HG03565 (cell line): ENCODE data around the gene SLC4A1AP.

ENCODE experiments used
- ATAC-seq: cut with Tn5 transposase; IDR thresholded peaks from one replicate; pipeline ENCODE4 v1.9.1; 2021; ENCODE audit warnings: mild to moderate bottlenecking, moderate library complexity; ENCODE audit not compliant: unreplicated experiment

The SLC4A1AP gene

GRCh38 chr2:27716301-27717069 is 52.8 kb downstream of the SLC4A1AP start:
- no peak for ATAC-seq

DNA sequence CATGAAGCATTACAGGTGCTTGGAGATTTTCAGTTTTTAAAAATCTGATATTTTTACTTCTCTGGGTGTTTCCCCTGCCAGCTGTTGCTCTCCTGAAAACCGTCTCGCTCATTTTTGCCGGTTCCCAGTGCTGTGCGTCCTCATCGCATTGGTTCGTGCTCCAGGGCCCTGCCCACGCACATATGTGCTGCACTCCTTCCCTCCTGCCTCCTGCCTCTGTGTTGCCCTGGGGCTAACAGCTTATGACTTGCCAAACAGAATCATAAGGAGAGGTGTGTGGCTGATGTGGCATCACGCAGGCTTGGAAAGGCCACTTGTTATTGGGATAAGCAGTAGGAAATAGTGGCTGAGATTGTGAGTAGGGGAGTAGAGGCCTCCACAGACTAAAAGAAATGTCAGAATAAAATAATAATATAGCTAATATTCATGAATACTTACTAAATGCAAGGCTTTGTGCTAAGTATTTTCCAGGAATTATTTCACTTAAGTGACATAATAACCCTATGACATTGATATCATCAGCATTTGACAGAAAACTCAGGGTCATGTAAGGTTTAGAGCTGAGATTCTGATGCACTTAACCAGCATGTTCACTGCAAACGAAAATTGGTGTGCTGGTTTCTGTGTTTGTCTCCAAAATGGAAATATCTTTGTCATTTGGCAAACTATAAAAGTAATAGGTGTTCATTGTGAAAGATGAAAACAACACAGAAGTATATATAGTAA is 53.5 kb downstream of the SLC4A1AP start:
- ATAC-seq: no peak

- ATAC-seq: no peak
Observed at GRCh38 chr2:27720004-27720551, 56.4 kb downstream of the SLC4A1AP start.

GRCh38 chr2:27721335-27721734 is 57.6 kb downstream of the SLC4A1AP start:
- no peak for ATAC-seq

- no peak for ATAC-seq
Observed at GRCh38 chr2:27721884-27722485, 58.3 kb downstream of the SLC4A1AP start.

- no peak for ATAC-seq
Observed at GRCh38 chr2:27723372-27724144, 59.9 kb downstream of the SLC4A1AP start.

- no peak for ATAC-seq
Observed at GRCh38 chr2:27724191-27724590, 60.5 kb downstream of the SLC4A1AP start.

GRCh38 chr2:27724905-27725701 is 61.4 kb downstream of the SLC4A1AP start:
- no peak for ATAC-seq

- no peak for ATAC-seq
Observed at GRCh38 chr2:27727257-27727656, 63.6 kb downstream of the SLC4A1AP start.

- ATAC-seq: no peak
Observed at GRCh38 chr2:27728081-27728858, 64.6 kb downstream of the SLC4A1AP start.

DNA sequence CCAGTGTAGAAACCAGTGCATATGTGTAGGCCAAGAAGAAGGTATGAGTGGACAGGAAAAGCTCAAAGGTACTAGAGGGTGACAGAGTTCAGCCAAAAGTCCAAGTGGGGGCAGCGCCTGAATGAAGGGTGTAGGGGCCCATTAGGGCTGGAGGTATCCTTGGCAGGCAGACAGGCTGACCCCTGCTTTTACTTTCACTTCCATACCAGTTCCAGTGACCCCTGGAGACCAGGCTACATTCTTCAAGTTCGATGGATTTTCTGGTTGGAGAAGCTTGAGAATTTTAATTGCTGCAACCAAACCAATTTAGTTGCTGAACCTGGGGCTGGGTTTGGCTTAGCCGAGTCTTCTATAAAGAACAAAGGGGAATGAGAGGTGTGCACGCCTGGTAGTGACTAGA is 65.5 kb downstream of the SLC4A1AP start:
- ATAC-seq: no peak

DNA sequence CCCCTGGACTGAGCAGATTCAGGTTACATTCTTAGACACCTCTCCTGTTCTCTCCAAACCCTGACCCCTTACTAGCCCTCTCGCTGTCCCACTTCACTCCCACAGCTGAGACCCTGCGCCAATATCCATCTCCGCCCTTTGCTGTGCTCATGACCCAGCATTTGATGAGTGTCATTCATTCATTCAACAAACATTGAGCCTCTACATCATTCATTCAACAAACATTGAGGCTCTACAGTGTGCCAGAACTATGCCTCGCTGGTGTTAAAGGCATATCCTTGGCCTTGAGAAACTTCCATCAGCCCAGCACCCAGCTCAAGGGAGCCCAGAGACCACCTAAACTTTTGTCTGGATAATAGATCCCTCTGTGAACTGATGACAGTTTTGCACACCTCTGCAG is 65.9 kb downstream of the SLC4A1AP start:
- ATAC-seq: no peak

DNA sequence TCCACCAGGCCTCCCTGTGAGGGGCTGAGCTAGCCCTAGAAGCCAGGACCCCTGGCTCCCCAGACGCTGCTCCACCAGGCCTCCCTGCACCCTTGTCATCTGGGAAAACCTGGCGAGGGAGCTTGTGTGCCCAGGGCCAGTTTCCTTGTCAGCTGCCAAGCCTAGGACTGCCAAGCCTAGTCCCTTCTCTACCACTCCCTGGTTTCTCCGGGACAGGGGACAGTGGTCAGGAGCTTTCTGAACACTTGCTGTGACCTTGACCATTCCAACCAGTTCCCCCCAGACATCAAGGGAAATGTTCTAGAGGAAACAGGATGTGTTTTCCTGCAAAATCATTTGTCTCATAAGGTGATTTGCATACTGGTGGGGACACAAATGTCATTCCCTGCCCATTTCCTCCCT is 66.6 kb downstream of the SLC4A1AP start:
- ATAC-seq: no peak

GRCh38 chr2:27730980-27731691 is 67.4 kb downstream of the SLC4A1AP start:
- no peak for ATAC-seq

- ATAC-seq: no peak
Observed at GRCh38 chr2:27734305-27734704, 70.6 kb downstream of the SLC4A1AP start.

- no peak for ATAC-seq
Observed at GRCh38 chr2:27735263-27735904, 71.7 kb downstream of the SLC4A1AP start.

DNA sequence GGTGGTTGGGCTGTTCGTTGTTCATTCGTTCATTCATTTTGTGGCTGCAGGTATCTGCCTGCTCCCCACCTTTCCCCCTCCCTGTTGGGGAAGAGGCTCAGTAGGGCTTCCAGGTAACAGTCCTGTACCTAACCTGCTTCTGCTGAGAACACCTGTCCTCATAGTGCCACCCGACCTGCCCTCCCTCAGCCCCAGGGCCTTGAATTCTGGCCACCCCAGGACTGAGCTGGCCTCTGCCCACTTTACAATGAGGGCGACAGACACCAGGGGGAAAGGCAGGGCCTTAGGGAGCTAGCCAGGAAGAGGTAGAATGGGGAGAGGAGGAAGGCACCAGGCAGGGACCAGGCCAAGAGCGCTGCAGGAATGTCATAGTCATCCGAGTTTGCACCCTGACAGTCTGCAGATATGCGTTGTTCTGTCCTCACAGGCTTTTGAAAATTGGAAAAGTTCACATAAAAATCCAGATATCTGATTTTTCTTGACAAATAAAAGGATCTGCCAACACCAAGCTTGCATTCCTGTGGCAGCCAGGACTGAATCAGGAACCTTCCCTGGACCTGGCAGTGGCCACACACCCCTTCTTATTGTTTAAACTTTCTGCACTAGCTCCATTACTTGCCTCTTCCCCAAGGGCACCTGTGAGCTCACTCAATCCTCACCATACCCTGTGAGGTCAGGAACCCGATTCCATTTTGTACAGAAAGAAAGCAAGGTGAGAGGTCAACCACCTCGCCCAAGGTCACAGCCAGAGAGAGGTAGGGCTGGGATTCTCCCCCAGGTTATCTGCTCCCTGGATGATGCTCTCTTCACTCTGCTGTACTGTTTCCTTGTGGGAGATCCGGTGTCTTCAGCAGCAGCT is 72.6 kb downstream of the SLC4A1AP start:
- ATAC-seq: no peak
